IPS-20b (cell line): ENCODE data around the gene MED27.

Experiments
- H3K27ac ChIP-seq: one replicate; pipeline ENCODE4 v1.5.1; 2013; ENCODE audit warnings: low read length
- H3K27me3 ChIP-seq: 2 replicates; pipeline ENCODE4 v1.6.1; 2013; ENCODE audit warnings: mild to moderate bottlenecking, low read length, inconsistent platforms; ENCODE audit not compliant: insufficient read depth
- H3K36me3 ChIP-seq: 2 replicates; pipeline ENCODE4 v1.6.1; 2013; ENCODE audit warnings: low read depth, mild to moderate bottlenecking, inconsistent platforms, low read length, moderate library complexity; ENCODE audit not compliant: insufficient read depth
- H3K4me1 ChIP-seq: 2 replicates; pipeline ENCODE4 v1.6.1; 2013; ENCODE audit warnings: mild to moderate bottlenecking, control low read depth, inconsistent platforms, low read length, moderate library complexity; ENCODE audit not compliant: insufficient read depth
- H3K4me3 ChIP-seq: 2 replicates; pipeline ENCODE4 v1.5.1; 2013; ENCODE audit warnings: mild to moderate bottlenecking, low read length, inconsistent platforms
- H3K9ac ChIP-seq: 2 replicates; pipeline ENCODE4 v1.6.1; 2013; ENCODE audit warnings: low read depth, mild to moderate bottlenecking, inconsistent platforms, low read length, moderate library complexity
- H3K9me3 ChIP-seq: 2 replicates; pipeline ENCODE4 v1.6.1; 2013; ENCODE audit warnings: mild to moderate bottlenecking, low read depth, low read length, inconsistent platforms; ENCODE audit not compliant: insufficient read depth

MED27 gene

DNA sequence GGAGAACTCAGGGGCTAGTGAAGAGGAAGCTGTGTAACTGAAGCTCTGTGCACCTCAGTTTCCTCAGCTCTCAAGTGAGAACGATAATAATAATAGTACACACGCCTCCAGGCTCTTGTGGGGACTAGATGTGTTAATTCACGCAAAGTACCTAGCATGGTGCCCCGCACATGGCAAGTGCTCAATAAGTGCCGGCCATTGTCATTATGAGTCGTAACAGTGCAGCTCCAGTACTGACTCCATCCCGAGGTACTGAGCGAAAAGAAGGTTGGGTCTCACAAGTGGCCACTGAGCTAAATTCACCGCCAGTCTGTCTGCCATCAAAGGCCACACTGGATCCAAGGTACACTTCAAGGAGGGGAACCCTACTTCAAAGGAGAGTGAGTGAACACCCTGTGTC, 40.4 kb downstream of the MED27 start:
- H3K4me1 ChIP-seq, result peaks cover 6% of the 10 kb centered on the region; the same call in 1 of the 2 replicates
- no peaks in the 10 kb centered on the region for H3K36me3 ChIP-seq
- H3K27ac ChIP-seq, result no peak overlapping the region
- H3K9me3 ChIP-seq, result no peaks in the 10 kb centered on the region
- H3K27me3 ChIP-seq, result no peaks in the 10 kb centered on the region
- no peak overlapping the region for H3K4me3 ChIP-seq
- H3K9ac ChIP-seq, result no peak overlapping the region

DNA sequence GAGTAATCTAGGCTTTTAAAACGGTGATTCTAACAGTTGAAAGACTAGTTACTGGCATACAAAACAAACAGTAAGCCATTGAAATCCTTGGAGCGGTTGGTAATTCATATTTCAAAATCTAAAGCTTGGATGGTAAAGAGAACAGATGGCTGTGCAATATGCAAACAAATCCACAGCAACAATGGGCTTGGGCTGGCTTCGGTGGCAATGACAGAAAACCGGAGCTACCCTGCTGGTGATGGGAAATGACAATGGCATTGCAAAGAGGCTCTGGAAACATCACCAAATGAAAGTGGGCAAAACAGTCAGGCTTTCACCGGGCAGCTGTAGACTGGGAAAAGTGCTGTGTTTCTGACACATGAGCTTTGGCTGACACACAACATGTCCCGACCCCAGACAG, 42.2 kb downstream of the MED27 start:
- Histone ChIP-seq H3K4me3 (no peak overlapping the region), H3K4me1 (peaks cover 24% of the 10 kb centered on the region), H3K9me3 (no peaks in the 10 kb centered on the region), H3K27me3 (no peaks in the 10 kb centered on the region), H3K27ac (no peak overlapping the region), H3K9ac (no peak overlapping the region), H3K36me3 (no peaks in the 10 kb centered on the region)

- Histone ChIP-seq H3K27ac (no peak overlapping the region), H3K9ac (no peak overlapping the region), H3K27me3 (no peaks in the 10 kb centered on the region)
Measured at GRCh38 chr9:132036521-132036920, 43.1 kb downstream of the MED27 start.

DNA sequence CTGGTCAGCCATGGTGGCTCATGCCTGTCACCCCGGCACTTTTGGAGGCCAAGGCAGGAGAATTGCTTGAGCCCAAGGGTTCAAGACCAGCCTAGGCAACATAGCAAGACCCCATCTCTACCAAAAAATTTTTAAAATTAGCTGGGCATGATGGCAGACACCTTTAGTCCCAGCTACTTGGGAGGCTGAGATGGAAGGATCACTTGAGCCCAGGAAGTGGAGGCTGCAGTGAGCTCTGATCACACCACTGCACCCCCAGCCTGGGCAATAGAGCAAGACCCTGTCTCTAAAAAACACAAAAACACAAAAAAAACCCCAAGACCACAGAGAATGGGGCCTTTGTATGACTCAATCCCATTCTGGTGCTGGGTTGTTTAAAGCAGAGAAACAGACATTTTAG, 44.0 kb downstream of the MED27 start:
- Histone ChIP-seq H3K36me3 (no peaks in the 10 kb centered on the region), H3K4me1 (peaks cover 35% of the 10 kb centered on the region), H3K27ac (no peak overlapping the region), H3K9me3 (no peaks in the 10 kb centered on the region), H3K9ac (no peak overlapping the region), H3K4me3 (no peak overlapping the region), H3K27me3 (no peaks in the 10 kb centered on the region)

More at GRCh38 chr9:132036521-132036920, 43.1 kb downstream of the MED27 start:
- Histone ChIP-seq H3K4me1 (peaks cover 29% of the 10 kb centered on the region), H3K9me3 (no peaks in the 10 kb centered on the region), H3K36me3 (no peaks in the 10 kb centered on the region), H3K4me3 (no peak overlapping the region)

GRCh38 chr9:132032238-132032950, 47.3 kb downstream of the MED27 start:
- no peaks in the 10 kb centered on the region for H3K36me3 ChIP-seq
- no peaks in the 10 kb centered on the region for H3K9me3 ChIP-seq
- no peak overlapping the region for H3K27ac ChIP-seq
- H3K27me3 ChIP-seq, result no peaks in the 10 kb centered on the region
- peaks cover 49% of the 10 kb centered on the region for H3K4me1 ChIP-seq
- H3K9ac ChIP-seq, result no peak overlapping the region
- no peak overlapping the region for H3K4me3 ChIP-seq

GRCh38 chr9:132031467-132032237, 48.0 kb downstream of the MED27 start:
- no peak overlapping the region for H3K27ac ChIP-seq

GRCh38 chr9:132030626-132031325, 48.9 kb downstream of the MED27 start:
- H3K27ac ChIP-seq, result no peak overlapping the region
- no peaks in the 10 kb centered on the region for H3K36me3 ChIP-seq
- H3K27me3 ChIP-seq, result no peaks in the 10 kb centered on the region
- no peaks in the 10 kb centered on the region for H3K9me3 ChIP-seq
- no peak overlapping the region for H3K9ac ChIP-seq
- no peak overlapping the region for H3K4me3 ChIP-seq
- peaks cover 52% of the 10 kb centered on the region for H3K4me1 ChIP-seq

More at GRCh38 chr9:132031467-132032237, 48.0 kb downstream of the MED27 start:
- no peak overlapping the region for H3K9ac ChIP-seq
- H3K4me3 ChIP-seq, result no peak overlapping the region
- H3K36me3 ChIP-seq, result no peaks in the 10 kb centered on the region
- H3K4me1 ChIP-seq, result peaks cover 52% of the 10 kb centered on the region
- no peaks in the 10 kb centered on the region for H3K9me3 ChIP-seq
- no peaks in the 10 kb centered on the region for H3K27me3 ChIP-seq

DNA sequence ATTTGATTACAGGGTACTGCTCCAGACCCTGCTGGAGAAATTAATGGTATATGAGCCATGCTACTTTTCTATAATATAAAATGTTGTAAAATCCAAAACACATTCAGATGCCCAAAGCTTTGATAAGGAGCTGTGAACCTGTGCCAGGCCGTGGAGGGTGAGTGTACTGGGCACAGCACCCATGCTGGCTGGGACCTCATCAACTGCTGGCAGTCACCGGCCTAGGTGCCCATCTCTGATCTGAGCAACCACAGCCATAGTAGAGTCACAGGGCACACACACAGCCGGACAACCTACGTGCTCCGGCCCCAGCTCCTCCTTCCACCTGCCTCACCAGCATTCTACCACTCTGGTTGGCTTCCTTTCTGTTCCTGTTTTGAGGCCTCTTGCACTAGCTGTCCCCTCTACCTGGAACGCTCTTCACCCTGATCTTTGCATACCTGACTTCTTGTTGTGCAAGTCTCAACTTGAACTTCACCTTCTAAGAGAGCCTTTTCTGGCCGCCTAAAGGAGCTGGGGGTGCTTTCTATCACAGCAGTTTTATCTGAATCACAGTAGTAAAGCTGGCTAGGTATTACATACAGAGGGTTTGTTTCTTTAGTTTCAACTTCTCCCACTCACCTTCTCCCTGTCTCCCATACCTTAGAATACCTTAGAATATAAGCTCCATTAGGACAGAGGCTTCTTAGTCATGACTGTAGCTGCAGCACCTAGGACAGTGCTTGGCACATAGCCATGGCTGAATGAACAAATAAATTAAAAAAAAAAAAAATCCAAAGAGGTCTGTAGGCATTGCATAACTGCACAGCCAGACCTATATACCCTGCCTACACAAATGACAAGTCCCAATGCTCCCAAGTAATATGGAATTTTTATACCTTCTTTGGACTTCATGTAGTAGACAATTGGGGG, 51.7 kb downstream of the MED27 start:
- Histone ChIP-seq H3K27ac (no peak overlapping the region), H3K36me3 (no peaks in the 10 kb centered on the region), H3K4me3 (no peak overlapping the region), H3K9me3 (no peaks in the 10 kb centered on the region), H3K27me3 (no peaks in the 10 kb centered on the region), H3K9ac (no peak overlapping the region), H3K4me1 (peaks cover 33% of the 10 kb centered on the region)

- no peaks in the 10 kb centered on the region for H3K36me3 ChIP-seq
- no peak overlapping the region for H3K27ac ChIP-seq
- no peak overlapping the region for H3K9ac ChIP-seq
- H3K27me3 ChIP-seq, result no peaks in the 10 kb centered on the region
- no peaks in the 10 kb centered on the region for H3K9me3 ChIP-seq
- H3K4me3 ChIP-seq, result no peak overlapping the region
- peaks cover 26% of the 10 kb centered on the region for H3K4me1 ChIP-seq
Measured at GRCh38 chr9:132026932-132027585, 52.6 kb downstream of the MED27 start.

DNA sequence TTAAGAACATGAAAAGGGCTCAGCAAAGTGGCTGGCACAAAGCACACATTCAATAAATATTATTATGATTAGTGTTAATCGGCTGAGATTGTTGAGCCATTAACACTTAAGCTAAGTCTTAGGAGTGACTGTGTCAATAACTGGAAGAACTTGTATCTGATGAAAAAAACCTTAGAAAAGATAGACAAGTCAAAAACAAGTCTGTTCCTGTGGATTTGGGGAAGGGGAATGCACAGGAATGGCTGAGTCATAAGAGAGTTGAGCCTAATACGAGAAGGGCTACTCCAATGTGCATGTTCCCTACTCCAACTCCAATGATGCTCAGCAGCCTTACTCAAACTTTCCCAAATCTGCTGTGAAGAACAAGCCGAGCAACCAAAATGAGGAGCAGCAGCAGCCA, 53.9 kb downstream of the MED27 start:
- Histone ChIP-seq H3K9ac (no peak overlapping the region), H3K9me3 (no peaks in the 10 kb centered on the region), H3K36me3 (no peaks in the 10 kb centered on the region), H3K27ac (no peak overlapping the region), H3K4me3 (no peak overlapping the region), H3K27me3 (no peaks in the 10 kb centered on the region), H3K4me1 (peaks cover 24% of the 10 kb centered on the region)

DNA sequence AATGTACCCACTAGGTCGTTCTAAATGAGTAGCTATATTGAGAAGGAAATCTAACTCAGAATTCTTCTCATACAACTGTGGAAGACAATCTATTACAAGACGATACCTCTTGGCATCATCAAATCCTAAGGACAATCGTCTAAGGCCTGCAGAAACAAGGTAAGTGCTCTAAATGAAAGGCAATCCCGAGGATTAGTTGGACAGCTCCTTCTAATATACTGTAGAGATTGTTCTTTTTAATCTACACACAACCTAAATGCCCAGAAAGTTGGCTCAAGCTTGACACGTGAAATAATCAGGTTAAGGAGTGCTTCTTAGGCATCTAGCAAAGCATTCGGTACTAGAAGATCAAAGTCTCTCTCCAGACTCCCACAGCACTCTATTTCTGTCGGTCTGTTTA, 55.1 kb downstream of the MED27 start:
- Histone ChIP-seq H3K36me3 (no peaks in the 10 kb centered on the region), H3K27me3 (no peaks in the 10 kb centered on the region), H3K9me3 (no peaks in the 10 kb centered on the region), H3K4me3 (no peak overlapping the region), H3K4me1 (peaks cover 17% of the 10 kb centered on the region), H3K27ac (no peak overlapping the region), H3K9ac (no peak overlapping the region)
